GM21723 (cell line): ENCODE data around the gene PGAP6.
"Not testable (repeated sequence)": the region's sequence is repeated elsewhere in the genome, so short reads cannot be mapped to it uniquely, and the experiment has no call there.

Experiments
- ATAC-seq: cut with Tn5 transposase; IDR thresholded peaks from one replicate; pipeline ENCODE4 v1.9.1; 2021; ENCODE audit warnings: mild to moderate bottlenecking, moderate library complexity; ENCODE audit not compliant: unreplicated experiment

The PGAP6 gene

DNA sequence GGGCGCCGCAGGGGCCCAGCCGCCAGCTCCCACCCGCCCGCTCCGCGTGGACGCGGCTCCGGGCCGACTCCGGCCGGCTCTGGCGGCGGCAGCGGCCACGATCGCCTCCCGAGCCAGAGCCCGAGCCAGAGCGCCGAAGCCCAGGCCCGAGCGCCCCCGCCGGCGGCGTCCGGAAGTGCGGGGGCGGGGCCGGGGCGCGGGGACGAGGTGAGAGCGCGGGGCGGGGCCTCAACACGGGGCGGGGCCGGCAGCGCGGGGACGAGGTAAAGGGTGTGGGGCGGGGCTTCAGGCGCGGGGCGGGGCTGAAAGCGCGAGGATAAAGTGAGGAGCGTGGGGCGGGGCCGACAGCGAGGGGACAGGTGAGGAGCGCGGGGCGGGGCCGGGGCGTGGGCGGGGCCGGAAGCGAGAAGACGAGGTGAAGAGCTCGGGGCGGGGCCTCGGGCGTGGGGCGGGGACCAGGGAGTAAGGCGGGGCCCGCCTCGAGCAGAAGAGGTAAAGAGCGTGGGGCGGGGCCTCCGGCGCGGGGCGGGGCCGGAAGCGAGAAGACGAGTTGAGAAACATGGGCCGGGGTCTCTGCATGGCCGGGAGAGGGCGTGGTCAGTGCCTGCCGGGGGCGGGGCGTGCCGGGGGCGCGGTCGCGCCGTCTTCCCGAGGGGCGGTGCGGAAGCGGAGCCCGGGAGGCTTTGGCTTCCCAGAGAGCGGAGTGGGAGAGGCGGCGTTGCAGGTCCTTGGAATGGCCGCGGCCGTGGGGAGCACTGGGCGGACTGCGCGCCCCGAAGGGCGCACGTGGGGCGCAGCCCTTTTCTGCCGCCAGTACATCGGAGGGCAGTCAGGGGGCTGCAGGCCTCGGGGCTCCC, 29.0 kb downstream of the PGAP6 start, which contains the start of gene AXIN1:
AXIN1 (minus strand) TSS at position 177 of the 857 bp plus-strand sequence. CDS start 5,698 bp downstream, outside the sequence.
- ATAC-seq = peak; percentile 48

DNA sequence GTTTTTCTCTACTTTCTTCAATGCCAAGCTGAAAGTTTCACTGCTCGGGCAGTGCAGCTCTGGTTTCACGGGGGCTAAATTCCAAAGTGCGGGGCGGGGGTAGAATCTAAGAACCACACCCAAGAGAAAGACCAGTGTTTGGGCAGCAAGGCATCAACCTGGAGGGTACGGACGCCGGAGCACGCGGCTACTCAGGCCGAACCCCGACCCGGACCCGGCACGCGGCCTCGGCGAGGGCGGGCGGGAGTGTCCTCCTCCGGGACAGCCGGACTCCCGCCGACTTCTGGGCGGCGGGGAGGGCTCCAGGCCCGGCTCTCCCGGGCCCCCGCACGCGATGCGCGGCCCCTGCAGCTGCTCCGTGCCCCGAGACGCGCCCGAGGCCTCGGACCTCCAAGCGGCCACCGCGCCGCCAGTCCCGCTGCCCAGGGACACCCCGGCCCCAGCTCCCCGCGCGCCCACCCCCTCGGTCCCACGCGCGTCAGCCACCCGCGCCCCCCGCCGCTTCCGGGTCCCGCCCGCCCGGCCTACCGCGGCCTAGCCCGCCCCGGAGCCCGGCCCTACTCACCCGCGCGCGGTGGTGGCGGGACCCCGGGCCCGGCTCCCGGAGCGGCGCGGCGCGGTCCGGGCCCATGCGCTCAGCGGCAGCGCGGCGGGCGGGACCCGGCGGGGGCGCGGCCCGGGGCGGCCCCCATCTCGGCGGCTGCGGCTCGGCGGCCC, 29.8 kb downstream of the PGAP6 start:
- peak; percentile 23 for ATAC-seq

DNA sequence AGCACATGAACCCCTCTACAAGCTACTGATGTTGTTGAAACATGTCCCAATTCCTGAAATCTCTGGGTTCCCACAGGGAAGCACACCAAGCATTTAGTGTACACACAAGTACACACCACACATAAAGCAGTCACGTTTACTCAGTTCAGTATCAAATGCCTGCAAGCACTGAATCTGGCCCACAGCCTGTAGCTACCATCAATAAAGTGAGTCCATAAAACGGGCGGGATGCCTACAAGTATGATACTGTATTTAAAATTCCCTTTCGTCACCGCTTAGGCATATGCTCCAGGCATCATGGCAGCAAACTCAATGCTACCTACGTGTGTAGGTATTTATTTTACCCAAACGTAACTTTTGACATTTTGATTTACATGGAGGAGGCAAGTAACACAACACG, 31.6 kb downstream of the PGAP6 start:
- ATAC-seq = no peak

DNA sequence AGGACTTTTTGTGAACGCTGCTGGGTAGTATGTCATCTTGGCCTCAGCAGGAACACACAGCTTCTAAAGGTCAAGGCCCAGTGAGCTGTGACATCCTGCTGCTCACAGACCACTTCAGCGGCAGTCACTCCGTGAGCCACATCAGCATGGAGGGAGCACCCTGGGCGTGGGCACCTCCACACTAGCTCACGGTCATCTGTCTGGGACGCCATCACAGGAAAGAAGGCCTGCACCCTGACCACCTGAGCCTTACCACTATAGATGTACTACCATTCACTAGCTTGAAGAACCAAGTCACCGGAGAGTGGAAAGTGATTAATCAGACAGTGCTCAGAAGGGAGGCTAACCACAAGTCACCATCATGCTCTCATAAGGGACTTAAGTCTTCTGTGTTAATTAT, 32.6 kb downstream of the PGAP6 start:
- no peak for ATAC-seq

DNA sequence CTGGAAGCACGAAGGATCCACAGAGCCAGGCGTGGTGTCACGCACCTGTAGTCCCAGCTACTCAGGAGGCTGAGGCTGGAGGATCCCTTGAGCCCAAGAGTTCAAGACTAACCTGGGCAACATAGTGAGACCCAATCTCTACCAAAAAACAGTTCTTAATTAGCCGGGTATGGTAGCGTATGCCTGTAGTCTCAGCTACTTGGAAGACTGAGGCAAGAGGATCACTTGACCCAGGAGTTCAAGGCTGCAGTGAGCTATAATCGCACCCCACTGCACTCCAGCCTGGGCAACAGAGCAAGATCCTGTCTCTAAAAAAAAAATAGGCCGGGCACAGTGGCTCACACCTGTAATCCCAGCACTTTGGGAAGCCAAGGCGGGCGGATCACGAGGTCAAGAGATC, 33.3 kb downstream of the PGAP6 start:
- ATAC-seq = not testable (repeated sequence)

DNA sequence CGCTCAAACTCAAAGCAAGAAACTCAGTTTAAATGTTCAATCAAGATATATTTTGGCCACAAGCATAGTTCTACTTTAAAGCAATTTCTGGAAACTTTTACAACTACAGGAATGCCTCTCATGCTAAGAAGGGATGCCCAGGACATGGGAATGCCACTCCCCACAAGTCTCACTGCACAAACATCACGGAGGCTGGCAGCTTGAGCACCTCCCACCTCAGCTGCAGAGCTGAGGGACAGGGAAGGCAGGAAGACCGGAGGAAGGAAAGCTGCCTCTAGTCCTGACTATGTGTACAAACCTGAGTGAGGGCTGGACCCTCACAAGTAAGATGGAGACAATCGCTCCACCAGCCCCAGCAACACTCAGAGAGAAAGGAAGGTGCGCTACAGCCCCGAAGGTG, 34.6 kb downstream of the PGAP6 start:
- ATAC-seq = no peak

DNA sequence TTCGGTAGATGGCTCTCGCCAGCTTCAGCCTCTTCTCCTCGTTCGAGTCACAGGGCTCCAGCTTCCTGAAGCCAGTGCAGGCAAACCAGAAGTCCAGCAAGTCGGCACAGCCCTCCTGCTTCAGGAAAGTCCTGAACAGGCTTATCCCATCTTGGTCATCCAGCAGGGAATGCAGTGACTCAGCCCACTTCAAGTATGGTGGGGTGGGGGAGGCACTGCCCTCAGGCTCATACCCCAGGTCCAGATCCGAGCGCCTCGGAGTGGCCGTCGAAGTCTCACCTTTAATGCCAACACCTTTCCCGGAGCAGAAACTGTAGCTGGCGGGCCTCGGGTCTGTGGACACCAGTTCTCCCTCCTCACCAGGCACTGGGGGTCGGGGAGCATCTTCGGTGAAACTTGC, 35.2 kb downstream of the PGAP6 start:
- ATAC-seq = no peak

DNA sequence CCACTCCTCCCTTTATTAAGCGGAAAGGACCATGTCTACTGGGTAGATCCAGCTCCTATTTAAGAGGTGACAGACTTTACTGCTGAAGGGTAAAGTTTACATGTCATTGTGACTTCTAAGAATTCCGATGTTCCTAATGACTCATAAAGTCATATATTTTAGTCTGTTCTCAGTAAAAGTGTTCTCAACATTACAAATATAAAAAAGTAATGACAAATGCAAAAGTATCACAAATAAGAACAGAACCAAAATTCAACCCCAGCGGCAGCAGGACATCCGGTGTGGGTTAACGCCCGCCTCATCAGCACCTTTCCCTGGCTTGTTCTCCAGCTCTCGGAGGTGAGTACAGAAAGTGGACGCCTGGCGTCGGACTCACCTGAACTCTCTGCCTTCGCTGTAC, 36.0 kb downstream of the PGAP6 start:
- no peak for ATAC-seq

DNA sequence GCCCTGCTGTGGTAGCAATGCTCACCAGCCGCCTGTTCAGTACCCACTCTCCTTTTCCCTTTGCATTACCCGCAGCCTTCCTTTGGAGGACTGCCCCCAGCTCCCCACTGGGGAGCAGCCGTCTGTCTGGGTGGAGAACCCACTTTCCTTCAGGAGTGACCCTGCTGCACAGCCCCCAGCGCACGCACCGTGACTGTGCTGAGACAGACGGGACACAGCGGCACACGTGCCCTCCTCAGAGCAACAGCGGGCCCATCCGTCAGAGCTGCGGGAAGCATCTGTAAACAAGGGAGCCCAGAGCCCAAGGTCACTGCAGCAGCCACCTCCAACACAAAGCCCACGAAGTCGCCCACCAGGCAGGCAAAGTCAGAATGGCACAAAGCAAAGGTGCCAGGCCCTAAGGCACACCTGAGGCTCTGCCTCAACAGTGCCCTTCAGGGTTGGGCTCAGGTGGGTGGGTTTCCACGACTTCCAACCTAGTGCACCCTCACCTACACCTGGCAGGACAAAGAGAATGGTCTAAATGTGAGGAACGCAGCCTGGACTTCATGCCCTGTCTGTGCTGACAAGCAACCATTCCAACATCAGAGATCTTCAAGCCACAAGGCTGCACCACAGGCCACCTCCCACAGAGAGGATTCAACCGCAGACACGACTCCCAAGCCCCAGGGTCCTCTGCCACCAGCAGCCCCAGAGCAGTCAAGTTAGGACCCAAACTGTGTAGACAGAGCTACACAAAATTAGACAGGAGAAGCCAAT, 39.1 kb downstream of the PGAP6 start:
- no peak for ATAC-seq

DNA sequence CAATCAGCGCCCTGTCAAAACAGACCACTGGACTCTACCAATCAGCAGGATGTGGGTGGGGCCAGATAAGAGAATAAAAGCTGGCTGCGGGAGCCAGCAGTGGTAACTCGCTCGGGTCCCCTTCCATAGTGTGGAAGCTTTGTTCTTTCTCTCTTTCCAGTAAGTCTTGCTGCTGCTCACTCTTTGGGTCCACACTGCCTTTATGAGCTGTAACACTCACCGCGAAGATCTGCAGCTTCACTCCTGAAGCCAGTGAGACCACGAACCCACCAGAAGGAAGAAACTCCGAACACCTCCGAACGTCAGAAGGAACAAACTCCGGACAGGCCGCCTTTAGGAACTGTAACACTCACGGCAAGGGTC, 39.8 kb downstream of the PGAP6 start:
- ATAC-seq = not testable (repeated sequence)

DNA sequence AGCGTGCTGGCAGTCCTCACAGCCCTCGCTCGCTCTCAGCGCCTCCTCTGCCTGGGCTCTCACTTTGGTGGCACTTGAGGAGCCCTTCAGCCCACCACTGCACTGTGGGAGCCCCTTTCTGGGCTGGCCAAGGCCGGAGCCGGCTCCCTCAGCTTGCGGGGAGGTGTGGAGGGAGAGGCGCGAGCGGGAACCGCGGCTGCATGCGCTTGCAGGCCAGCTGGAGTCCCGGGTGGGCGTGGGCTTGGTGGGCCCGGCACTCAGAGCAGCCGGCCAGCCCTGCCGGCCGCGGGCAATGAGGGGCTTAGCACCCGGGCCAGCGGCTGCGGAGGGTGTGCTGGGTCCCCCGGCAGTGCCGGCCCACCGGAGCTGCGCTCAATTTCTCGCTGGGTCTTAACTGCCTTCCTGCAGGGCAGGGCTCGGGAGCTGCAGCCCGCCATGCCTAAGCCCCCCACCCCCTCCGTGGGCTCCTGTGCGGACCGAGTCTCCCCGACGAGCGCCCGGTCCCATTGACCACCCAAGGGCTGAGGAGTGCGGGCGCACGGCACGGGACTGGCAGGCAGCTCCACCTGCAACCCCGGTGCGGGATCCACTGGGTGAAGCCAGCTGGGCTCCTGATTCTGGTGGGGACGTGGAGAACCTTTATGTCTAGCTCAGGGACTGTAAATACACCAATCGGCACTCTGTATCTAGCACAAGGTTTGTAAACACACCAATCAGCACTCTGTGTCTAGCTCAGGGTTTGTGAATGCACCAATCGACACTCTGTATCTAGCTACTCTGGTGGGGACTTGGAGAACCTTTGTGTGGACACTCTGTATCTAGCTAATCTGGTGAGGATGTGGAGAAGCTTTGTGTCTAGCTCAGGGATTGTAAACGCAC, 40.4 kb downstream of the PGAP6 start:
- ATAC-seq = not testable (repeated sequence)

DNA sequence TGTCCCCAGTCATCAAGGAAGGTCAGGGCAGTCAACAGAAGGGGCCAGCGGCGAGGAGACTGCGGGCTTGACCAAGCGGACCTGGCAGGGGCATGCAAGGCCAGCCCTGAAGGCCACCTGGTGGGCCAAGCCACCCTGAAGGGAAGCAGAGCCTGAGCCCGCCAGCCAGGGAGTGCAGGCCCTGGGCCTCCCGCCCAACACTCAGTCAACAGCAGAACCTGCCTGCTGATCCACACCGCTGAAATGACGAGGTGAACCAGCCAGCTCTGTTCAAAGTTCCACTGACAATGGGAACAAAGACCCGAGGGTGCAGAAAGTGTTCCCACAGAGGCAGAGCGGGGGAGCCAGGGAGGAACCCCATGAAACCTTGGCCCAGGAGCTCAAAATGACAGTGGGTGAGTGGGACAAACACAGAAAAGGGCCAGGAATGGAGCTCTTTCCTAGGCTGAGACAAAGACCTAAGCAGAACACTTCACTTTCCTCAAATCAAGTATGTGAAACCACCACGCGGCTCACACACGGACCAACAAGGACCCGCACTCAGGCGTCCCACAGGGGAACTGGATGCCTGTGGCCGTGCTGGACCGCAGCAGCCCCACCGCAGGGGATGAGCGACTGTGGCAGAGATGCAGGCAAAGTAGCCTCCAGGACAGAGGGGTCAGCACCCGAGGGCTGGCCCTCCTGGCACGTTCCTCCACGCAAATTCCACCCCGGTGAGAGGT, 41.2 kb downstream of the PGAP6 start:
- no peak for ATAC-seq

DNA sequence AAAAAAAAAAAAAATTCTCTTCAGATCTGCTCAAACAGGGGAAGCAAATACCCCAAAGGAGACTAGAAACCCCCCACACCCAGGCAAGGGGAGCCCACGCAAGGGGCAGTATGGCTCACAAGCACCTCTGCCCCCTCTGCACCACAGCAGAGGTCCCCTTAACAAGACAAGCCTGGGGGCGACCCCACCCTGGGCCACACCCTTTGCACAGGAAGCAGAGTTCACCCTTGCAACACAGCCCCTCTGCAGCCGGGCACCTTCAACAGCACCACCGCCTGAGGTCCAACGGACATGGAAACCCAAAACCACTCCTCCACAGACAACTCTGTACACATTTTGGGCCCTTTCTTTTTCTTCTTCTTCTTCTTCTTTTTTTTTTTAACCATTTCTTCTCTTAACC, 42.1 kb downstream of the PGAP6 start:
- no peak for ATAC-seq

DNA sequence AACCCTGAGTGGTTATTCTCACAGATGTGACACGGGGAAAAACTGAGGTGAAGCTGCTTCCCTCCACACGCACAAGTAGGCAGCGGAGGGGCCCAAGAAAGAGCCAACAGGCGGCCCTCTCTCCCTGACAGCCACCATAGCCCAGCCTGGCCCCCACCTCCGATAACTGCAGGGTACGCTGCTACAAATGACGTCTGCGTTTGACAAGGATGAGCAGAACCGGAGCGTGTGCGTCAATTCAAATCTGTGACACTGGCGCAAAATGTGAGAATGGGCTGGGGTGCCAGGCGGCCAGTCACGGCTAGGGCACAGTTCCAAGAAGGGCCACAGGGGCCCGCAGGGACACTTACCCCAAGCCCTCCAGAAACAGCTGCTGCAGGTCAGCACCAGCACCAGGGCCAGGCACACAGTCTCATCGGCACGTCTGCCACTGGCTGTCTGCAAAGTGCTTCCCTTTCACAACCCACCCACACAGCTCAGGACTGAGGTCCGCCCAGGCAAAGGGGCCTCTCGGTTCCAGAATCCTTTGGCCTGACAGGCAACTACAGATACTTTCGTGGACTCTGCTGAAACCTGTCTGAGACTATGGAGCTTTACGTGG, 43.7 kb downstream of the PGAP6 start:
- ATAC-seq = no peak

DNA sequence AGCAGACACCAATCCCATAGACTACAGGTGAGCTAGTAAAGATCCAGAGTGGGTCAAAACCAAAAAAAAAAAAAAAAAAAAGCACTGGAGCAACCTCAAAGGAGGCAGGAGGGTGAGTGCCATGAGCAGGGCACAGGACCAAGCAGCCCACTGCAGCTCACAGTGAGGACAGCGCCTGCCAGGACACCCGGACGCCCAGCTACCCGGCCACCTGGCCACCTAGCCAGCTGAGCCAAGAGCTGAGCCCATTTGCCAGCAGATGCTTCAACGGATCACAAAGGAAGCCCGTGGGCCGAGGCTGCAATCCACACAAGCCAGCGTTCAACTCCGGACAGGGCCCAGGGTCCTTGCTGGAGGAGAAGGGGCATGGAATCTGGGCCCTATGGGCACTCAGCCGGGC, 44.3 kb downstream of the PGAP6 start:
- no peak for ATAC-seq

DNA sequence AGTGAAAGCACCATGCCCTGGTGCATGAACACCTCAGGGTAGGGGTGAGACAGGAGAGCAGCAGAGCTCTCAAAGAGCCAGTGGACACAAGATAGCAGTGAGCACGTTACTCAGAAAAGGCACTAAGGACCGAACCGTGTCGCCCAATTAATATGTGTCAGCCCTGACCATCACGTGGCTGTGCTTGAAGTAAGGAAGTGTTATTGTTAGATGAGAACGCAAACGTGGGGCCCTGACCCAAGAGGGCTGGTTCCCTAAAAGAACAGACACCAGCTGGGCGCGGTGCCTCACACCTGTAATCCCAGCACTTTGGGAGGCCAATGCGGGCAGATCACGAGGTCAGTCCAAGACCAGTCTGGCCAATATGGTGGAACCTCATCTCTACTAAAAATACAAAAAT, 45.5 kb downstream of the PGAP6 start:
- ATAC-seq = no peak

DNA sequence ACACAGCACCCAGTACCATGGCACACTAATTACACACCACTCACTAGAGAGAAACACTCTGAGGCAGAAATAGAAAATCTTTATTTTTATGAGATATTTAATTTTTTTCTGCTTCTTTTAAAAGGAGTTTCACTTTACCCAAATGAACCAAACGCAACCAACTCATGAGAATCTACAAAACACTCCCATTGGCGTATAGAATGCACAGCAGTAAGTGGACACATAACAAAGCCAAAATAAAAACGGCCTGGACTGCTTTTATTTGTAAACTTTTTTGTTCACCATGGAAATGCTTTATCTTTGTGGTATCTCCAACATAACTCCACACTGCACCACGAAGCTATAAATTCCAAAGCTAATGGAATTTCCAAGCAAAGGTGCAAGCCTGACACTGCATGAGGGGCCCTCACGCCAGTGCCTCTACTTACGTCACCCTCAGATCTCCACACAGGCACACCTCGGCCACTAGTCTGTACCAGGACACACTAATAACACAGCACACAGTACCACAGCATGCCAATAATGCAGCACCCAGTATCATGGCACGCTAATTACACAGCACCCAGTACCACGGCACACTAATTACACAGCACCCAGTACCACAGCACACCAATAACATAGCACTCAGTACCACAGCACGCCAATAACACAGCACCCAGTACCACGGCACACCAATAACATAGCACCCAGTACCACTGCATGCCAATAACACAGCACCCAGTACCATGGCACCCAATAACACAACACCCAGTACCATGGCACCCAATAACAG, 46.7 kb downstream of the PGAP6 start:
- not testable (repeated sequence) for ATAC-seq

DNA sequence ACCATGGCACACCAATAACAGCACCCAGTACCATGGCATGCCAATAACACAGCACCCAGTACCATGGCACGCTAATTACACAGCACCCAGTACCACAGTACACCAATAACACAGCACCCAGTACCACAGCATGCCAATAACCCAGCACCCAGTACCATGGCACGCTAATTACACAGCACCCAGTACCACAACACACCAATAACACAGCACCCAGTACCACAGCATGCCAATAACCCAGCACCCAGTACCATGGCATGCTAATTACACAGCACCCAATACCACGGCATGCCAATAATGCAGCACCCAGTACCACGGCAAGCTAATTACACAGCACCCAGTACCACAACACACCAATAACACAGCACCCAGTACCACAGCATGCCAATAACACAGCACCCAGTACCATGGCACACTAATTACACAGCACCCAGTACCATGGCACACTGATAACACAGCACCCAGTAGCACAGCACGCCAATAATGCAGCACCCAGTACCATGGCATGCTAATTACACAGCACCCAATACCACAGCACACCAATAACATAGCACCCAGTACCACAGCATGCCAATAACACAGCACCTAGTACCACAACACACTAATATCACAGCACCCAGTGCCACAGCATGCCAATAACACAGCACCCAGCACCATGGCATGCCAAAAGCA, 47.5 kb downstream of the PGAP6 start:
- not testable (repeated sequence) for ATAC-seq
